ENCODE measurements around the gene CEACAM19.

The CEACAM19 gene

DNA sequence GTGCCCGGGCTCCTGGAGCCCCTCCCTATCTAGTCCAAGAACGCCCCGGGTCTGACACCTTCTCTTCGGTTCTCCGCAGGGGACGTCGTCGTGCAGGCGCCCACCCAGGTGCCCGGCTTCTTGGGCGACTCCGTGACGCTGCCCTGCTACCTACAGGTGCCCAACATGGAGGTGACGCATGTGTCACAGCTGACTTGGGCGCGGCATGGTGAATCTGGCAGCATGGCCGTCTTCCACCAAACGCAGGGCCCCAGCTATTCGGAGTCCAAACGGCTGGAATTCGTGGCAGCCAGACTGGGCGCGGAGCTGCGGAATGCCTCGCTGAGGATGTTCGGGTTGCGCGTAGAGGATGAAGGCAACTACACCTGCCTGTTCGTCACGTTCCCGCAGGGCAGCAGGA lies 24.1 kb upstream of the CEACAM19 start:
- Histone ChIP-seq H3K9me3 (replicated peaks; ENCODE audit: low read length) (no peaks in the 10 kb centered on the region), H3K27me3 (ENCODE audit: control insufficient read depth, insufficient read depth, low read length) (no peaks in the 10 kb centered on the region), H3K9ac (ENCODE audit: low read depth, low read length) (no peak overlapping the region), H3K4me1 (ENCODE audit: control insufficient read depth, insufficient read depth, low read length) (peaks cover 25% of the 10 kb centered on the region), H3K36me3 (ENCODE audit: insufficient read depth, low read length) (peaks cover 33% of the 10 kb centered on the region), H3K4me3 (ENCODE audit: low read length) (no peak overlapping the region), H3K4me2 (ENCODE audit: low read length) (peak overlapping the region; percentile 53)

DNA sequence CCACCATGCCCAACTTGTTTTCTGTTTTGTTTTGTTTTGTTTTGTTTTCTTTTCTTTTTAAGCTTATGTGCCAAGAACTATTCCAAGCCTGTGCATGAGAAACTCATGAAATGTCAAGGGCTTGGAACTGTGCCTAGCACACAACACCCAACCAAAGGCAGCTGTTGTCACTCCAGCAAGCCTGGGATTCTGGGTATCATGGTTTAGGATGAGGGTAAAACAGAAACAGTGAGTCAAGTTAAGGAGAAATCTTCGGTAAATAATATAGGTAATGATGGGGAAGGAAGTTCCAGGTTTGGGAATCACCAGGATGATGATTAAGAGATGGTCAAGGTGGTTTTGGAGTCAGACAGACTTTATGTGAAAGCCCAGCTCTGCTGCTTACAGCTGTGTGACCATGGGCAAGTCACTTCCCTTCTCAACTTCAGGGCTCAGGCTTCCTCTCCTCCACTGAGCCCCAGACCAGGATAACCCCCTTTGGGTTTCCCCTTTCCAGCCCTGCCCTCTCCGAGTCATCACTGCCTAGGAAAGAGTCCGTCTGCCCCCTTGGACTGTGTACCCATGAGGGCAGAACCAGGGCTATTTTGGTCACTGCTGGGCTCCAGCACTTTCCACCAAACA lies 22.5 kb upstream of the CEACAM19 start:
- Histone ChIP-seq H3K27me3 (ENCODE audit: control insufficient read depth, insufficient read depth, low read length) (no peaks in the 10 kb centered on the region), H3K9ac (ENCODE audit: low read depth, low read length) (peak overlapping the region; percentile 18), H3K4me1 (ENCODE audit: control insufficient read depth, insufficient read depth, low read length) (peaks cover 25% of the 10 kb centered on the region), H3K4me3 (ENCODE audit: low read length) (no peak overlapping the region), H3K9me3 (replicated peaks; ENCODE audit: low read length) (no peaks in the 10 kb centered on the region), H3K36me3 (ENCODE audit: insufficient read depth, low read length) (peaks cover 43% of the 10 kb centered on the region), H3K4me2 (ENCODE audit: low read length) (peak overlapping the region; percentile 33)

DNA sequence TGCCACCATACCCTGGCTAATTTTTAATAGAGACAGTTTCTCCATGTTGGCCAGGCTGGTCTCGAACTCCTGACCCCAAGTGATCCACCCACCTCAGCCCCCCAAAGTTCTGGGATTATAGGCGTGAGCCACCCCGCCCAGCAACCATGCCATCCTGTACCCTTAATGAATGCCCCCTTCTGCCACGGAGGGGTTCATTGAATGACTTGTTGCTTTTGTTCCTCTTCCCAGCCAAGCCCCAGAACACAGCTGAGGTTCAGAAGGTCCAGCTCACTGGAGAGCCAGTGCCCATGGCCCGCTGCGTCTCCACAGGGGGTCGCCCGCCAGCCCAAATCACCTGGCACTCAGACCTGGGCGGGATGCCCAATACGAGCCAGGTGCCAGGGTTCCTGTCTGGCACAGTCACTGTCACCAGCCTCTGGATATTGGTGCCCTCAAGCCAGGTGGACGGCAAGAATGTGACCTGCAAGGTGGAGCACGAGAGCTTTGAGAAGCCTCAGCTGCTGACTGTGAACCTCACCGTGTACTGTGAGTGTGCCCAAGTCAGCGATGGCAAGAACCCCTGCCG lies 21.6 kb upstream of the CEACAM19 start:
- no peaks in the 10 kb centered on the region for H3K27me3 ChIP-seq (ENCODE audit: control insufficient read depth, insufficient read depth, low read length)
- H3K36me3 ChIP-seq (ENCODE audit: insufficient read depth, low read length): peaks cover 49% of the 10 kb centered on the region
- no peak overlapping the region for H3K4me2 ChIP-seq (ENCODE audit: low read length)
- H3K4me3 ChIP-seq (ENCODE audit: low read length): no peak overlapping the region
- H3K9me3 ChIP-seq (replicated peaks; ENCODE audit: low read length): no peaks in the 10 kb centered on the region
- no peak overlapping the region for H3K9ac ChIP-seq (ENCODE audit: low read depth, low read length)
- peaks cover 25% of the 10 kb centered on the region for H3K4me1 ChIP-seq (ENCODE audit: control insufficient read depth, insufficient read depth, low read length)

DNA sequence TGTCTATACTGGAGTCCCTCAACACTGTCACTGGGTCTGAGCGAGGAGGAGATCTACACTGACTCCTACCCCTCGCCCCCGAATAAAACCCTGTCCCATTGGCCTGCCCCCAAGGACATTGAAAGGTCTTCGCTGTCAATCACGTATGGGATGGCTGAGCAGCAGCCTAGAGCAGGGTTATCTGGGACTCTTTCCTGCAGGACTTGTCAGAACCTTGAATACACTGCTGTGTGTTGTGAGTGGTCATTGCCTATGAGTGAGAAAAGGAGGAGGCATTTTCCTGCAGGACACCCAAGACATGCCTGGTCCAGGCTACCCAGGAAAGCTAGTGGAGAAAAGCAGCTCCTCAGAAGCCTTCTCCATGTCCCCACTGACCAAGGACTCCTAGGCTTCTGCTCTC lies 17.9 kb upstream of the CEACAM19 start:
- Histone ChIP-seq H3K27me3 (ENCODE audit: control insufficient read depth, insufficient read depth, low read length) (no peaks in the 10 kb centered on the region), H3K4me3 (ENCODE audit: low read length) (no peak overlapping the region), H3K36me3 (ENCODE audit: insufficient read depth, low read length) (peaks cover 73% of the 10 kb centered on the region), H3K4me2 (ENCODE audit: low read length) (no peak overlapping the region), H3K4me1 (ENCODE audit: control insufficient read depth, insufficient read depth, low read length) (peaks cover 9% of the 10 kb centered on the region), H3K9ac (ENCODE audit: low read depth, low read length) (no peak overlapping the region), H3K9me3 (replicated peaks; ENCODE audit: low read length) (no peaks in the 10 kb centered on the region)

DNA sequence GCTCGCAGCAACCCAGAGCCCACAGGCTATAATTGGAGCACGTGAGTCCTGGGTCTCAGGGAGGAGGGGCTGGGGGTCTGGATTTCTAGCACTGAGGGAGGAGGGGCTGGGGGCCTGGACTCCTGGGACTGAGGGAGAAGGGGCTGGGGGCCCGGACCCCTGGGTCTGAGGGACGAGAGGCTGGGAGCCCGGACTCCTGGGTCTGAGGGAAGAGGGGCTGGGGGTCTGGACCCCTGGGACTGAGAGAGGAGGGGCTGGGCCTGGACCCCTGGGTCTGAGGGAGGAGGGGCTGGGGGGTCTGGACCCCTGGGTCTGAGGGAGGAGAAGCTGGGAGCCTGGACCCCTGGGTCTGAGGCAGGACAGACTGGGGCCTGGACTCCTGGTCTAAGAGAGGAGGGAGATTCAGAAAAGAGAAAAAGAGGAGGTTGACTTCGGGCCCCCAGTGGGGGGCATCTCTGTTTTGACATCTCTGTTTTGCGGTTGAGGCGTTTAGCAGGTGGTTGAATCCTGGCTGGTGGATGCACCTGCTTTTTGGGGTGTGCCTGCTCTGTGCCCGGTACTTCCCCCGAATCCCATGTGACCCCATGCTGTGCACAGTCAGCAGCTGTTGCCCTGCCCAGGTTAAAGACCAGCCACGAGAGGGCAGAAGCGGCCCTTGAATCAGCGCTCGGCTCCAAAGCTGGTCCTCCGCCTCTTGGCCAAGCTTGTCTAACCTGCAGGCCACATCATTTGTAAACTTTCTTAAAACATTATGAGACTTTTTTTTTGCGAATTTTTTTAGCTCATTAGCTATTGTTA lies 17.1 kb upstream of the CEACAM19 start:
- no peaks in the 10 kb centered on the region for H3K9me3 ChIP-seq (replicated peaks; ENCODE audit: low read length)
- peaks cover under 1% of the 10 kb centered on the region for H3K4me1 ChIP-seq (ENCODE audit: control insufficient read depth, insufficient read depth, low read length)
- H3K4me3 ChIP-seq (ENCODE audit: low read length): no peak overlapping the region
- H3K27me3 ChIP-seq (ENCODE audit: control insufficient read depth, insufficient read depth, low read length): no peaks in the 10 kb centered on the region
- no peak overlapping the region for H3K9ac ChIP-seq (ENCODE audit: low read depth, low read length)
- peaks cover 77% of the 10 kb centered on the region for H3K36me3 ChIP-seq (ENCODE audit: insufficient read depth, low read length)
- H3K4me2 ChIP-seq (ENCODE audit: low read length): no peak overlapping the region

DNA sequence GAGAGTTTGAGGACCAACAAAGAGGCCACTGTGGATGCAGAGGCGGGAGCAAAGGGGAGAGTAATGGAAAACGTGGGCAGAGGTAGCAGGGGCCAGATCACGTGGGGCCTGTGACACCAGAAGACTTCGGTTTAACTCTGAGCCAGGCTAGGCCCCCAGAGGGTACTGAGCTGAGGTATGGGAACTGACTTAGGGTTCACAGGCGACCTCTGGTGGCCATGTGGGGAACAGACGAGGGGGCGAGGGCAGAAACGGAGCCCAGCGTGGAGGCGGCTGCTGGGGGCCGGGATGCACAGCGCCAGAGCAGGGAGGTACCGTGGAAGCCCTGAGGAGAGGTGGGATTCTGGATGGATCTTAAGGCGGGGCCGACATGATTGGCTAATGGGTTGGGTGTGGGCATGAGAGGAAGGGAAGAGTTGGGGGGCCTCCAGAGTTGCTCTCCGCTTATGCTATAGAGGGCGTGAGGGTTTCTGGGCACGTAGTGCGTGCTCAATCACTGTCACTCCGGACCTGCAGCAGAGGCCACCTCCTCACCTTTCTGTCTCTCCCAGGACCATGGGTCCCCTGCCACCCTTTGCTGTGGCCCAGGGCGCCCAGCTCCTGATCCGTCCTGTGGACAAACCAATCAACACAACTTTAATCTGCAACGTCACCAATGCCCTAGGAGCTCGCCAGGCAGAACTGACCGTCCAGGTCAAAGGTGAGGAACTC lies 13.9 kb upstream of the CEACAM19 start:
- H3K36me3 ChIP-seq (ENCODE audit: insufficient read depth, low read length): peaks cover 80% of the 10 kb centered on the region
- H3K4me2 ChIP-seq (ENCODE audit: low read length): no peak overlapping the region
- H3K4me1 ChIP-seq (ENCODE audit: control insufficient read depth, insufficient read depth, low read length): peaks cover 8% of the 10 kb centered on the region
- no peaks in the 10 kb centered on the region for H3K27me3 ChIP-seq (ENCODE audit: control insufficient read depth, insufficient read depth, low read length)
- no peaks in the 10 kb centered on the region for H3K9me3 ChIP-seq (replicated peaks; ENCODE audit: low read length)
- H3K9ac ChIP-seq (ENCODE audit: low read depth, low read length): no peak overlapping the region
- no peak overlapping the region for H3K4me3 ChIP-seq (ENCODE audit: low read length)

DNA sequence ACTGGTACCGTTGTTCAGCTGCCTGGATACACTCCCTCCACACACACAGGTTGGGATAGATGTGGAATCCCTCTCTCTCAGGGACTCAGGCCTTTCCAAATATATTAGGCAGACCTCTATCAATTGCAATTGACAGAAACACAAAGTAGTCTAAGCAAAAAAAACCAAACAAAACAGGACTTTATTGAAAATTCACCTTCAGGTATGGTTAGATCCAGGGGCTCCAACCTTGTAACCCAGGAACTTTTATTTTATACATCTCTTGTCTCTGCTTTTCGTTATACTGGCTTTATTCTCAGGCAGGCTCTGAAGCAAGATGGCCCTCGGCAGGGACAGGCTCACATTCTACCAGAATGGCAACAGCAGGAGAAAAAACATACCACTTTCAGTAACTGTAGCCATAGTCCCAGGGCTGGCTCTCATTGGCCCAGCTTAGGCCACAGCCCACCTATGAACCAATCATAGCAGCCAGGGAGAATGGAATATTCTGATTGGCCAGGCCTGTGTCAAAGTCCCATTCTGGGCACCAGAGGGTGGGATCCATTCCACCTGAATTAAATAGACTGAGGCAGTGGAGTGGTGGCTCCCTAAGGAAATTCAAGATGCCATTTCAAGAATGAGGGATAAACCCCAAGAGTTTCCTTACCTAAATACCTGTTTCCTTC lies 13.1 kb upstream of the CEACAM19 start:
- no peaks in the 10 kb centered on the region for H3K9me3 ChIP-seq (replicated peaks; ENCODE audit: low read length)
- H3K4me1 ChIP-seq (ENCODE audit: control insufficient read depth, insufficient read depth, low read length): peaks cover 15% of the 10 kb centered on the region
- H3K36me3 ChIP-seq (ENCODE audit: insufficient read depth, low read length): peaks cover 82% of the 10 kb centered on the region
- no peak overlapping the region for H3K4me2 ChIP-seq (ENCODE audit: low read length)
- H3K27me3 ChIP-seq (ENCODE audit: control insufficient read depth, insufficient read depth, low read length): no peaks in the 10 kb centered on the region
- no peak overlapping the region for H3K4me3 ChIP-seq (ENCODE audit: low read length)
- H3K9ac ChIP-seq (ENCODE audit: low read depth, low read length): no peak overlapping the region

DNA sequence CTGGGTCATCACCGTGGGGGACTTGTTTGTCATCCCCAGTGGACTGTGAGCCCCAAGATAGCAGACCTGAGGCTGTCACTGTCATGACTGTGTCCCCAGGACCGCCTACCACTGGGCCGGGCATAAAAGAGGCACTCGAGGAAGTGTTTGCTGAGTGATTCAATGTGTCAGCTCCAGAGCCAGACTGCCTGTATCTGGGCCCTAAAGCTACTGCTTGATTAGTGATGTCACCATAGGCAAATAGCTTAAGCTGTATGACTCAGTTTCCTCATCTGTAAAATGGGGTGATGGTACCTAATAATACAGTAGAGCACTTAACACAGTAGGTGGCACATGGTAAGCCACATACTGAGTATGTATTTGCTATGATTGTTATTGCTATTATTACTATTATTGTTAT lies 11.2 kb upstream of the CEACAM19 start:
- Histone ChIP-seq H3K4me3 (ENCODE audit: low read length) (no peak overlapping the region), H3K9me3 (replicated peaks; ENCODE audit: low read length) (no peaks in the 10 kb centered on the region), H3K9ac (ENCODE audit: low read depth, low read length) (no peak overlapping the region), H3K4me1 (ENCODE audit: control insufficient read depth, insufficient read depth, low read length) (peaks cover 16% of the 10 kb centered on the region), H3K36me3 (ENCODE audit: insufficient read depth, low read length) (peaks cover 75% of the 10 kb centered on the region), H3K27me3 (ENCODE audit: control insufficient read depth, insufficient read depth, low read length) (no peaks in the 10 kb centered on the region), H3K4me2 (ENCODE audit: low read length) (no peak overlapping the region)

DNA sequence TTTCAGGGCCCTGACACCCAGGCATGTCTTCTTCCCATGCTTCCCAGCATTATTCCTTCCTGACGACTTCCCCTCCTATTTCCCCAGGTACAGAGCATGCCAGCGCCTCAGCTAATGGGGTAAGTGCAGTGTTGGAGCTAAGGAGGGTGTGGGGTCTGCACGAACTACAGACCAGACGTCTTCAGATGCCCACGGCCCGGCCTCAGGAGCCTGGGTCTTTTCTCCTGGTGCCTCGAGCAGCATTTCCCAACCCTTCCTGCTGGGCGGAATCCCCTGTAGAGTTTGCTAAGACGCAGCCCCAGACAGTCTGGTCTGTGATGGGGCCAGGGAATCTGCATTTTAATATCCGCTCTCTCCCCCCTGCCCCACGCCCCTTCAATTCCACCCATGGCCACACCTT lies 10.1 kb upstream of the CEACAM19 start:
- H3K36me3 ChIP-seq (ENCODE audit: insufficient read depth, low read length): peaks cover 64% of the 10 kb centered on the region
- peaks cover 16% of the 10 kb centered on the region for H3K4me1 ChIP-seq (ENCODE audit: control insufficient read depth, insufficient read depth, low read length)
- H3K27me3 ChIP-seq (ENCODE audit: control insufficient read depth, insufficient read depth, low read length): no peaks in the 10 kb centered on the region
- no peak overlapping the region for H3K9ac ChIP-seq (ENCODE audit: low read depth, low read length)
- no peaks in the 10 kb centered on the region for H3K9me3 ChIP-seq (replicated peaks; ENCODE audit: low read length)
- H3K4me3 ChIP-seq (ENCODE audit: low read length): no peak overlapping the region
- H3K4me2 ChIP-seq (ENCODE audit: low read length): no peak overlapping the region

DNA sequence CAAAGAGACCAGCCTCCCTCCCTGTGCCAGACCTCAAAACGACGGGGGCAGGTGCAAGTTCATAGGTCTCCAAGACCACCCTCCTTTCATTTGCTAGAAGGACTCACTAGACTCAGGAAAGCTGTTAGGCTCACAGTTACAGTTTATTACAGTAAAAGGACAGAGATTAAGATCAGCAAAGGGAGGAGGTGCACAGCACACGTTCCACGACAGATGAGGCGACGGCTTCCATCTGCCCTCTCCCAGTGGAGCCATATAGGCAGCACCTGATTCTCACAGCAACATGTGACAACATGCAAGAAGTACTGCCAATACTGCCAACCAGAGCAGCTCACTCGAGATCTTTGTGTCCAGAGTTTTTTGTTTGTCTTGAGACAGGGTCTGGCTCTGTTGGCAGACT lies 9.4 kb upstream of the CEACAM19 start:
- H3K4me3 ChIP-seq (ENCODE audit: low read length): no peak overlapping the region
- H3K4me1 ChIP-seq (ENCODE audit: control insufficient read depth, insufficient read depth, low read length): peaks cover 16% of the 10 kb centered on the region
- H3K4me2 ChIP-seq (ENCODE audit: low read length): no peak overlapping the region
- no peak overlapping the region for H3K9ac ChIP-seq (ENCODE audit: low read depth, low read length)
- H3K27me3 ChIP-seq (ENCODE audit: control insufficient read depth, insufficient read depth, low read length): no peaks in the 10 kb centered on the region
- H3K9me3 ChIP-seq (replicated peaks; ENCODE audit: low read length): no peaks in the 10 kb centered on the region
- peaks cover 60% of the 10 kb centered on the region for H3K36me3 ChIP-seq (ENCODE audit: insufficient read depth, low read length)

Data from skeletal muscle satellite cell (primary cell).